ENCODE data around the gene GALNT6. TPM values are rescaled to one million over a fixed set of nuclear protein-coding genes. Genes with fewer than 3 reads are reported as not detected.

Gene GALNT6
- total and polyA plus RNA-seq, 2 donors (not counting 1 experiment from before 2014, with no cell fraction given), result 25.2 to 115 TPM

GRCh38 chr12:51406859-51407258 is 15.7 kb upstream of the GALNT6 start:
- DNase-seq (ENCODE audit: low read depth in 2 of 2), result no peak
- no peak overlapping the region for H2AFZ ChIP-seq (ENCODE audit: low read length)
- no peak overlapping the region for H3K27ac ChIP-seq (ENCODE audit: insufficient read depth, low read length)
- TF ChIP-seq CTCF (conservative IDR thresholded peaks at IDR 0.05 in 1 of 2, IDR thresholded peaks at IDR 0.05 in 1 of 2; ENCODE audit: low read depth in 1 of 2, low read length in 2 of 2) (no peak), EZH2 (IDR thresholded peaks at IDR 0.05; ENCODE audit: low read length, missing control alignments) (no peak)
- H3K9me3 ChIP-seq (ENCODE audit: control insufficient read depth, insufficient read depth, low read depth, low read length), result no peaks in the 10 kb centered on the region
- no peaks in the 10 kb centered on the region for H3K79me2 ChIP-seq (ENCODE audit: control insufficient read depth, insufficient read depth, low read length)
- no peak overlapping the region for H3K4me3 ChIP-seq (replicated peaks in 1 of 4; ENCODE audit: control extremely low read depth in 1 of 4, insufficient read depth in 1 of 4, low read depth in 3 of 4, low read length in 4 of 4)
- H3K27me3 ChIP-seq (ENCODE audit: control insufficient read depth, insufficient read depth, low read length), result no peaks in the 10 kb centered on the region
- H4K20me1 ChIP-seq (ENCODE audit: control insufficient read depth, extremely low read depth, insufficient read depth, low read length), result no peaks in the 10 kb centered on the region
- H3K9ac ChIP-seq (ENCODE audit: insufficient read depth, low read length), result no peak overlapping the region
- no peak overlapping the region for H3K4me2 ChIP-seq (ENCODE audit: extremely low read depth, insufficient read depth, low read length)
- H3K4me1 ChIP-seq (ENCODE audit: control insufficient read depth, extremely low read depth, insufficient read depth, low read length), result no peaks in the 10 kb centered on the region
- H3K36me3 ChIP-seq (ENCODE audit: control insufficient read depth, insufficient read depth, low read length), result no peaks in the 10 kb centered on the region

- H3K4me3 ChIP-seq (replicated peaks in 1 of 4; ENCODE audit: control extremely low read depth in 1 of 4, insufficient read depth in 1 of 4, low read depth in 3 of 4, low read length in 4 of 4), result no peak overlapping the region
- TF ChIP-seq CTCF (conservative IDR thresholded peaks at IDR 0.05 in 1 of 2, IDR thresholded peaks at IDR 0.05 in 1 of 2; ENCODE audit: low read depth in 1 of 2, low read length in 2 of 2), result no peak
- no peak for TF ChIP-seq EZH2 (IDR thresholded peaks at IDR 0.05; ENCODE audit: low read length, missing control alignments)
- no peak overlapping the region for H3K27ac ChIP-seq (ENCODE audit: insufficient read depth, low read length)
- no peak overlapping the region for H3K4me2 ChIP-seq (ENCODE audit: extremely low read depth, insufficient read depth, low read length)
- no peaks in the 10 kb centered on the region for H3K36me3 ChIP-seq (ENCODE audit: control insufficient read depth, insufficient read depth, low read length)
- H2AFZ ChIP-seq (ENCODE audit: low read length), result no peak overlapping the region
- H3K4me1 ChIP-seq (ENCODE audit: control insufficient read depth, extremely low read depth, insufficient read depth, low read length), result no peaks in the 10 kb centered on the region
- no peaks in the 10 kb centered on the region for H3K9me3 ChIP-seq (ENCODE audit: control insufficient read depth, insufficient read depth, low read depth, low read length)
- no peaks in the 10 kb centered on the region for H4K20me1 ChIP-seq (ENCODE audit: control insufficient read depth, extremely low read depth, insufficient read depth, low read length)
- no peak overlapping the region for H3K9ac ChIP-seq (ENCODE audit: insufficient read depth, low read length)
- no peaks in the 10 kb centered on the region for H3K27me3 ChIP-seq (ENCODE audit: control insufficient read depth, insufficient read depth, low read length)
- H3K79me2 ChIP-seq (ENCODE audit: control insufficient read depth, insufficient read depth, low read length), result no peaks in the 10 kb centered on the region
- no peak for DNase-seq (ENCODE audit: low read depth in 2 of 2)
Measured at GRCh38 chr12:51406290-51406689, 15.1 kb upstream of the GALNT6 start.

- H3K4me1 ChIP-seq (ENCODE audit: control insufficient read depth, extremely low read depth, insufficient read depth, low read length), result no peaks in the 10 kb centered on the region
- H3K9me3 ChIP-seq (ENCODE audit: control insufficient read depth, insufficient read depth, low read depth, low read length), result no peaks in the 10 kb centered on the region
- no peak overlapping the region for H2AFZ ChIP-seq (ENCODE audit: low read length)
- no peaks in the 10 kb centered on the region for H3K36me3 ChIP-seq (ENCODE audit: control insufficient read depth, insufficient read depth, low read length)
- no peaks in the 10 kb centered on the region for H4K20me1 ChIP-seq (ENCODE audit: control insufficient read depth, extremely low read depth, insufficient read depth, low read length)
- no peak overlapping the region for H3K9ac ChIP-seq (ENCODE audit: insufficient read depth, low read length)
- TF ChIP-seq CTCF (conservative IDR thresholded peaks at IDR 0.05 in 1 of 2, IDR thresholded peaks at IDR 0.05 in 1 of 2; ENCODE audit: low read depth in 1 of 2, low read length in 2 of 2) (no peak), EZH2 (IDR thresholded peaks at IDR 0.05; ENCODE audit: low read length, missing control alignments) (no peak)
- H3K4me3 ChIP-seq (replicated peaks in 1 of 4; ENCODE audit: control extremely low read depth in 1 of 4, insufficient read depth in 1 of 4, low read depth in 3 of 4, low read length in 4 of 4), result no peak overlapping the region
- no peak overlapping the region for H3K4me2 ChIP-seq (ENCODE audit: extremely low read depth, insufficient read depth, low read length)
- no peaks in the 10 kb centered on the region for H3K79me2 ChIP-seq (ENCODE audit: control insufficient read depth, insufficient read depth, low read length)
- no peak overlapping the region for H3K27ac ChIP-seq (ENCODE audit: insufficient read depth, low read length)
- DNase-seq (ENCODE audit: low read depth in 2 of 2), result no peak
- H3K27me3 ChIP-seq (ENCODE audit: control insufficient read depth, insufficient read depth, low read length), result no peaks in the 10 kb centered on the region
Measured at GRCh38 chr12:51405801-51406207, 14.6 kb upstream of the GALNT6 start.
